NCI-H187 (cell line): ENCODE results near the gene TCHP.
"Not testable (repeated sequence)": the region's sequence is repeated elsewhere in the genome, so short reads cannot be mapped to it uniquely, and the experiment has no call there.

ENCODE experiments used
- DNase-seq, 2 experiments: peaks; one replicate each; lab custom pipeline; 2025; lab: John Stamatoyannopoulos, UW

The TCHP gene

DNA sequence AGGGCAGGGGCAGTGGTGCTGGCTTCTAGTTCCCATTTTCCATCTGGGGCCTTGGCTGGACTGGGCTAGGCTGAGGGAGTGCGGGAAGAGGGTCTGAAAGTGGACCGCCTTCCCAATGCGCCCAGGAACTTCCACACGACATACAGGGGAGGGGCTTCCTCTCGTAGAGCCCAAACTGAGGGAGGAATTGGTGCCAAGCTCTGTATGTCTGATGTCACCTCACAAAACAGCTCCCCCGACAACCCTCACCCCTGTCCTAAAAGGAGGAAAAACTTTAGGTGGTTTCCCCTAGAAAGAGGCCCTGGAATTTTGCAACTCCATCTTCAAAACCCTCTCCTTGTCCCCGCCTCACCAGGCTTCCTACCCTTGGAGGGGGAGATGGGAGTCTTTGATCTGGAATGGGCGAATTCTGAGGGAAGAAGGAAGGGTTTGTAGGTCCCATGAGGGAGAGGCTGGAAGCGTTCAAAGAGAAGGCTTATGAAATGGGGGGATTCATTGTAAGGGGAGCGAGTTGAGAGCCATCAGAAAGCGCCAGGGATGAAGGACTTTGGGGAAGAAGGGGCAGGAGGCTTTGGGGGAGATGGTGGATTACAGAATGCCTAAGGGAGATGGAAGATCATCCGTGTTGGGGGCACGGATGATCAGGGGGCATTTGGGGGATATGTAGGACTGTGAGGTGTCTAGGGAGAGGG is 20.6 kb upstream of the TCHP start:
- no peak for DNase-seq

DNA sequence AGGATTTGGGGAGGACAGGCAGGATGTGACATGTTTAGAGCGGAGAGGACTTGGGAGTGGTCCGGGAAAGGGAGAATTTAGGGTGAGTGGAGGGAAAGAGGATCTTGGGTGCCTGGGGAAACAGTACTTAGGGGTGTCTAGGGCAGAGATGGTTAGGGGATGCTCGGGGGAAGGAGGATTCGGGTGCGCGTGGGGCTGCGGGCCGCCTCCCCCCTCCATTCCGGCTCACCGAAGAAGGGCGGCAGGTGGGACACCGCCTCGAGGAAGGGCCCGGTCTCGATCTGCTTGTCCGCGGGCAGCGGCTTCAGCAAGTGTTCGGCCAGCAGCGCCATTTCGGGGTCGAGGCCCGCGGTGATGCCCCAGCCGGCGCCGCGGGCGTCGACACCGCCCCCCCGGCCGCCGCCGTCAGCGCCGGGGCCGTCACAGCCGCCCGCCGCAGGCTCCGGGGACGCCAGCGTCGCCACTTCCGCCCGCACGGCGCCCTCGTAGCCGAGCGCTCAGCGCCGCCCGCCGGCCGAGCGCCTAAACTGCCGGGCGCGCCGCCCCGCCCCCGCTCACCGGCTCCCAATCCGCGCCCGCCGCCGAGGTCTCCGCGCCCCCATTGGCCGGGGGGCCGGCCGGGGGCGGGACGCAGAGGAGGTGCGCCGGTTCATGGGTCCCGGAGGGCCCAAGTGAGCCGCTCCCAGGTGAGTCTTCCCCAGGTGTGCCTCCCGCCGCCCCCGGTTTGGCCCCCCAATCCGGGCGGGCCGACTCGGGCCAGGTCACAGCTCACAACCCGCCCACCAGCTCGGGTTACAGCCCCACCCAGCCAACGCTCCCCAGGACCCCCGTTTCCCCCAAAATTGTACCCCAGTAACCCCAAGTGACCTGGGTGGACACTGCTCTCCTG is 19.8 kb upstream of the TCHP start, which contains the start of gene GLTP:
Gene GLTP (minus strand): TSS at position 499 of the 889 bp plus-strand sequence. CDS start 167 bp downstream, at position 332.
- peak; percentile 85 to 96 for DNase-seq

DNA sequence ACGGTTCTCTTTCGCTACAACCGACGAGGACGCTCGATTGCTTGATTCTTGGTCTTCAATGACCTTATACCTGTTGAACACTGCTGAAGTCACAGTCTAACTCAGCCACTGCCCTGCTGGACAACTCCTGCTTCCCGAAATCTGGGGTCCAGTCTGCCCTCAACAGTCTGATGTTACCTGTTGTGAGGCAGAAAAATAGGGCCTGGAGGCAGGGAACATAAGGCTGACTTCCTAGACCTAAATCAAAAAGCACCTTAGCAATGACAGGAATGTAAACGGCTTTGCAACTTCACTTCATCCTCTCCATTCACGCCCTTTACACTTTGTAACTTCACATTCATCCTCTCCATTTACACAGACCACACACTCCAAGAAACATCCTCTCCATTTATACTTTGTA is 19.1 kb upstream of the TCHP start:
- DNase-seq: no peak

DNA sequence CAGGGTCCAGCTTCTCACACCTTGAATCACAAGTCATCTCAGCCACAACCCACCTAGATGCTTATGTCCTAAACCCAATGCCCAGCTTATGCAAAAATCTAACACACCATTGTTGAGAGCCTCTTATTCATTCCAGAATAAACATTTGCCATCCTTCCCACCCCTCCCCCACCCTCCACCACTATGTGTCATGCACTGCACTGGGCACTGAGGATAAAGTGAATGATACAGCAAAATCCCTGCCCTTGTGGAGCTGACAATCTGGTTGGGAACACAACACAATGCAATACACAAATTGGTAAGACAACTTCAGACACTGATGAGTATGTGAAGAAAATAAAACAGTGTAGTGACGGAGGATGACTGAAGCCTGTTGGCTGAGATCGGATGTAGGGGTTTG is 18.3 kb upstream of the TCHP start:
- DNase-seq: no peak

DNA sequence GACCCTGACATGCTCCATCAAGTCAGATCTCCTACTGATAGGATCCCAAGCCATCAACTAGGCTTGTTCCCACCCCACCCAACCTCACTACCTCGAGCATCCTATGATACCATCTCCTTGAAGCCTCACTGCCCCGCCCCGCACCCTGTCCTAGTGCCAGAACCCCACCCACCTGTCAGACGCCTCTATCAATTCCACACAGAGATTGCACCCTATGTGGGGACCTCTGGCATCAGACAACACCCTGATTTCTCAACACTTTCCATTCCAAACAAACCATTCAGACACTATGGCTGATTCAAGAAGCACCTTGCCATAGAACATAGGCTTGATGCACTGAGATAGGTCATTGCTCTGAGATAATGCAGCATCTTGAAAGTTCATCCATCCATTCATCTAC is 16.6 kb upstream of the TCHP start:
- DNase-seq: no peak

DNA sequence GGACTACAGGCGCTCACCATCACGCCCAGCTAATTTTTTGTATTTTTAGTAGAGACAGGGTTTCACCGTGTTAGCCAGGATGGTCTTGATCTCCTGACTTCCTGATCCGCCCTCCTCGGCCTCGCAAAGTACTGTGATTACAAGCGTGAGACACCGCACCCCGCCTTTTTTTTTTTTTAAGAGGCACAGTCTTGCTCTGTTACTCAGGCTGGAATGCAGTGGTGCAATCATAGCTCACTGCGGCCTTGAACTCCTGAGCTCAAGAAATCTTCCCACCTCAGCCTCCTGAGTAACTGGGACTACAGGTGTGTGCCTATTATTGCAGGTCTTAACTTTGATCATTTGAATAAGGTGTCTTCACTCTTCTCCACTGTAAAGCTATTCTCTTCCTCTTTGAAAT is 14.5 kb upstream of the TCHP start:
- no peak for DNase-seq

DNA sequence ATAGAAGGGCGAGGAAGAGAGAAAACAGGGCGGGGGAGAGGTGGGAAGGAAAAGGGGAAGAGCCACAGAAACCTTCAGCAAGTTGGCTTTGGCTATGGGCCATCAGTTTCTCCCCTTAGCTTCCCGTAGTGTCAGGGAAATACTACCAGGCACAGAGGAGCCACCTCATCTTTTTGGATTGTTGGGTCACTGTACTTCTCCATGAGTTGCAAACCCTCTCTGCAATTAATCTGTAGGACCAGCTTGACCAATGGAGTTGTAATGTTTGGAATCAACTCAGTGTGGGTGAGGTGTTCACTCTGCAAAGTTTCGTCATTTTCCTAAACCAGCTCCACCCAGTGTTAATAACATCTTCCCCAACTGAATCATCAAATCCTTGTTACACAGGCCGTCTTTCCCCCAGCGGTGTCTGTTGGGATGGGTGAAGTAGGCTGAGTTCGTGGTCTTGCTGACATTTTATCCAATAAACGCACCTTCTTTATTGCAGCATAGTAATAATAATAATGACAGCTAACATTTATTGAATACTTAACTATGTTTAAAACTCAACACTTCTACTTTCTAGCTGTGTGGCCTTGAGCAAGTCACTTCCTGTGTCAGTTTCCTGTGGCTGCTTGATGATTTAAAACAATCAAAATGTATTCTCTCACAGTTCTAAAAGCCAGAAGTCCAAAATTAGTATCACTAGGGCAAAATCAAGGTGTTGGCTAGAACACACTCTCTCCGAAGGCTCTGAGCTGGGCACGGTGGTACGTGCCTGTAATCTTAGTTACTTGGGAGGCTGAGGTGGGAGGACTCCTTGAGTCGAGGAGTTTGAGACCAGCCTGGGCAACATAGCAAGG is 11.7 kb upstream of the TCHP start:
- DNase-seq: no peak

DNA sequence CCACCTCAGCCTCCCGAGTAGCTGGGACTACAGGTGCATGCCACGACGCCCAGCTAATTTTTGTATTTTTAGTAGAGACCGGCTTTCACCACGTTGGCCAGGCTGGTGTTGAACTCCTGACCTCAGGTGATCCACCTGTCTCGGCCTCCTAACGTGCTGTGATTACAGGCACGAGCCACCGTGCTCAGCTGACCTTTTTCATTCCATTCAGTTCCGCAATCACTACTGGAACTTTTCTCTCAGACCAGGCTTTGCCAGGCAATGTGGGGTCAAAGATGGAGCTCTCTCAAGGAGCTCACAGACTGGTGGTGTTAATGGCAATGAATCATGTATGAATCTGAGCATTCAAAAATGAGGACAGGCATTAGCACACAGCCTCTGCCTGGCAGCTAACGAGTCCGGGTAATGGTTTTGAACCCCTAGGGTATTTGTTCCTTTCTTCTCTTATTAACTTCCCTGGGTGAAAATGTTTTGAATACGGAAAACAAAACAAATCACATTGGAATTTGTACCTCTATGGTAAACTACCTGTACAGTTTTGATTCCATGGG is 9.4 kb upstream of the TCHP start:
- no peak for DNase-seq

DNA sequence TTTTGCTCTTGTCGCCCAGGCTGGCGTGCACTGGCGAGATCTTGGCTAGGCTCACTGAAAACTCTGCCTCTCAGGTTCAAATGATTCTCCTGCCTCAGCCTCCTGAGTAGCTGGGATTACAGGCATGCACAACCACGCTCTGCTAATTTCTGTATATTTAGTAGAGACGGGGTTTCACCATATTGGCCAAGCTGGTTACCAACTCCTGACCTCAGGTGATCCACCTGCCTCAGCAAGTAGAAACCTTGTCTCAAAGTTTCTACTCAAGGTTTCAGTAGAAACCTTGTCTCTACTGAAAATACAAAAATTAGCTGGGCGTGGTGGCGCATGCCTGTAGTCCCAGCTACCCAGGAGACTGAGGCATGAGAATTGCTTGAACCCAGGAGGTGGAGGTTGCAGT is 8.3 kb upstream of the TCHP start:
- DNase-seq: not testable (repeated sequence)

DNA sequence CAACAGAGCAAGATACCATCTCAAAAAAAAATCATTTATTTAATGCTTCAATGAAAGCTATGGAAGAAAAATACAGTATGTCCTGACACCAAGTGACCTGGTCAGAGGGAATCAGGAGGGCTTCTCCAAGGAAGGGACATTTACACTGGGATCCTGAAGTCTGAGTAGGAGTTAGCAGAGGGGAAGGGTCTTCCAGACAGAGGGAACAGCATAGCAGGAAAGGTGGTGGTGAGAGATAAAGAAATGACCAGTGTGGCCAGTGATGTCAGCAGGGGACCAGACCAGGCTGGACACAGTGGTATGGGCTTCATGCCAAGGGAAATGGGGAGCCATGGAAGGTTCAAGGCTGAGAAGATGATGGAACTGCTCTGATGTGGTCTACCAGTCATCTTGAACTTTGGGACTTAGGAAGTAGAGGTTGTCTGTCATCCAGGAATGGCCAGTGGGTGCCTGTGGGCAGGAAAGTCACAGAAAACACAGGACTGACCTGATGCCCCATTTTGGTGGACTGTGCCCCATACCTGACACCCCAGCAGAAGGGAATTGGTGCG is 7.8 kb upstream of the TCHP start:
- no peak for DNase-seq

DNA sequence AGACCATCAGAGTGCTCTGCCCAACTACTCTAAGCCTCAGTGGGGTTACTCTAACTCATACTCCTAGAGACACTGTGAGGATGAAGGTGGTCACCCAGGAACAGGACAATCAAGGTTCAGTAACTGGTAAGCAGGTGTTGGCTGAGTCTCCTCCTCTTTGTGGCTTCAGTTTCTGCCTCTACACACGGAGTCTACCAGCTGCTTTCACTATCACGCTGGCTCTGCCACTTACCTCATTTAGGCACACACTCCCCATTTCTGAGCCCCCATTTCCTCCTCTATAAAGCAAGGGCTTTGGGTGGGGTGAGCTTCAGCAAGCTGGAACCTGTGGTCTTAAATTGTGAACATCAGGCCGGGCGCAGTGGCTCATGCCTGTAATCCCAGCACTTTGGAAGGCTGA is 7.3 kb upstream of the TCHP start:
- DNase-seq: no peak

DNA sequence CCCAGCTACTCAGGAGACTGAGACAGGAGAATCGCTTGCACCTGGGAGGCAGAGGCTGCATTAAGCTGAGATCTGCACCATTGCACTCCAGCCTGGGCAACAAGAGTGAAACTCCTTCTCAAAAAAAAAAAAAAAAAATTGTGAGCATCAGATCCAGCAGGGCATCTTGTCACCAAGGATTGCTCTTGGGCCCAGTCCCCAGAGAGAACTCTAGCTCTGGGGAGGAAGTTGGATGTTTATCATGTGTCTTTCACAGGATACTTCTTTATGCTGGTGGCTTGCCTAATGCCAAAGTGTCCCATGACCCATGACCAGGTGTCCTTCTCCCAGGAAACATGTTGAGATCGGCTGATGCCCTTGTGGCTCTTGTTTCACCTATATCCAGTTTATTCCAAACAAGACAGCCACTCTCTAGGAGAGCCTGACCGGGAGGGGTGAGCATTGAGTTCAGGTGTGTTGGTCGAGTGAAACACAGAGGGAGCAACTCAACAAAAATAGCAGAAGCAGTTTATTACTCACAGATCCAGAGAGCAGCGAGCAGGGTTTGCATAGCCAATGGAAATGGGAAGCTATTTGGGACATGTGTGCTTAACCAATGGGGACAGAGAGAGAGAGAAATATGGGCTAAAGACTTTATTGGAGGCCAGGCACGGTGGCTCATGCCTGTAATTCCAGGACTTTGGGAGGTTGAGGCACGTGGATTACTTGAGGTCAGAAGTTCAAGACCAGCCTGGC is 6.6 kb upstream of the TCHP start:
- no peak for DNase-seq

DNA sequence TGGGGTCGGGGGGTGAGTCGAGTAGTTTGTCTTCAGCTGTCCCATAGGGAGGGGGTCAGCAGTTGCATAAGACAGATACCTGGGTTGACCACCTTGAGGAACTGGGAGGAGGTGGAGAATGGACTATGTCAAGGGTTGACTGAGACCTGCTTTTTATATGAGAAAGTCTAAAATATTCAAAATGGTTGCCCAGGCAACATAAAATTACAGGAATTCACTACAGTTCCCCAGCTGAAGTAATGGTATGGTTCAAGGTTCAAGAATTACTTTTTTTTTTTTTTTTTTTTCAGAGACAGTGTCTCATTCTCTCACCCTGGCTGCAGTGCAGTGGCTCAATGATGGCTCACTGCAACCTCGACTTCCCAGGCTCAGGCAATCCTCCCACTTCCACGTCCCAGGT is 5.1 kb upstream of the TCHP start:
- DNase-seq: no peak

DNA sequence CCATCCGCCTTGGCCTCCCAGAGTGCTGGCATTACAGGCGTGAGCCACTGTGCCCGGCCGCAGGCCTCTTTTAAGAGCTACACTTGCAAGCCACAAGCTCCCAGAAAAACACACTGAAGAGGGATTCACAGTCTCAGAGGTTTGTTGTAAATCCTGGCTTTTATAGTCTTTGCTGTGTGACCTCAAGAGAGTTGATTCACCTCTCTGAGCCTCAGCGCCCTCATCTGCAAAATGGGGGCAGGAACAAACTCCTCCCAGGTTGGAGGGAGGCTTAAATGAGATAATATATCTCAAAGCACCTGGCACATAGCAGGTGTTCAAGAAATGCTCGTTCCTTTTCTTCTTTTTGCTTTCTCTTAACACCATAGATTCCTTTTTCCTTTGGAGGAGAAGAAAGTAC is 3.9 kb upstream of the TCHP start:
- DNase-seq: no peak

DNA sequence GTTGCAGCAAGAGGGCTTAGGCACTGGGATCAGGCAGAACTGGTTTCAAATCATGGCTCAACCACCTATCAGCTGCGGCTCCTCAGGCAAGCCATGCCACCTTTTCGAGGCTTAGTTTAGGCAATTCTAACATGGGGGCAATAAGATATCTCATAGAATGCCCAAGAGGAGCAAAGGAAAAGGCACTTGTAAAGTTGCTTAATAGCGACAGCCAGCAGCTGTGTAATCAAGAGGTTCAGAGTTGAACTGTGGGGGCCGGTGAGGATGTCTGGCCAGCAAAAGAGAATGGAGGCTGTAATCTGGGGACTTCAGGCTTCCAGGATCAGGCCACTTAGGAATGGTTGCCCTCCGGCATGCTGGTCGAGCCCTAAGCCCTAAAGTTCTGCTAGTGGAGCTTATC is 3.0 kb upstream of the TCHP start:
- no peak for DNase-seq

DNA sequence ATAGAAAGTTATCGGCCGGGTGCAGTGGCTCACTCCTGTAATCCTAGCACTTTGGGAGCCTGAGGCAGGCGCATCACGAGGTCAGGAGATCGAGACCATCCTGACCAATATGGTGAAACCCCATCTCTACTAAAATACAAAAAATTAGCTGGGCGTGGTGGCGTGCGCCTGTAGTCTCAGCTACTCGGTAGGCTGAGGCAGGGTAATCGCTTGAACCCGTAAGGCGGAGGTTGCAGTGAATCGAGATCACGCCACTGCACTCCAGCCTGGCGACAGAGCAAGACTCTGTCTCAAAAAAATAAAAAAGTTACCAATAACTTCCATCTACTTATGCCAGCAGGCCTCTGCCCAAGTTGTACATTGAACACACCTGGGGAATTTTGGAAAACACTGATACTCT is 729 bp upstream of the TCHP start:
- DNase-seq: not testable (repeated sequence)

DNA sequence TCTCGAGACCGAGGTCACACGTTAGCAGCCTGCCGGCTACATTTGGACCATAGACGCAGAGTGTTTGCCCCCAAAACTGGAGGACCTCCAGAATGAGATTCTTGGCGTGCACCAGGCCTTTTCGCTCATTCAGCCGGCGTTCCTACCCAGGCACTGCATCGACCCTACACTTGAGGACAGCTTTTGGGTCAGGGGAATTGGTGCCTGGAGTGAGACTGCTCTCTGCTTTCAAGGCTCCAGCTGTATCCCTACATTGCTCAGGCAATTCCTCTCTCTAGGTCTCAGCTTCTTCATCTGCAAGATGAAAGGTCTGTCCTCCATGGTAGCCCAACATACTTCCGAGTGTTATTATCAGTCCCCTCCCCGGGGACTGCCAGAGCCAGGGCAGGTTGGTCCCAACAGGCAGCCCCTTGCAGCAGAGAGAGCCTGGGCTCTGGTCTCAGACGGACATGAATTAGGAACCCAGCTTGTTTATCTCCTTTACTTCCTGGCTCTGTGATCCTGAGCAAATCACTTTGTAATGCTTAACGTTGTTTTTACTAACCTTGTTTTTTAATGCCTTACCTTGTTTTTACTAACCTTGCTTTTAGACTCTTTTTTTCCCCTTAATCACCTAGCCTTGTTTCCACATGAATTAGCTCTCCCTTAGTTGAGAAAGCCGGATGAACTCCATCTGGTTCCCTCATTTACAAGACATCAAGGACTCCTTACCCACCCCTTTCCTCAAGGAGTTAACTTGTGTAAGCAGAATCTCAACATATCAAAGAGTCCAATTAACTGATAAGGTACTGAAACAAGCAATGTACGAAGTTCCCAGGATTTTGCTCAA is 892 bp downstream of the TCHP start:
- DNase-seq: no peak

DNA sequence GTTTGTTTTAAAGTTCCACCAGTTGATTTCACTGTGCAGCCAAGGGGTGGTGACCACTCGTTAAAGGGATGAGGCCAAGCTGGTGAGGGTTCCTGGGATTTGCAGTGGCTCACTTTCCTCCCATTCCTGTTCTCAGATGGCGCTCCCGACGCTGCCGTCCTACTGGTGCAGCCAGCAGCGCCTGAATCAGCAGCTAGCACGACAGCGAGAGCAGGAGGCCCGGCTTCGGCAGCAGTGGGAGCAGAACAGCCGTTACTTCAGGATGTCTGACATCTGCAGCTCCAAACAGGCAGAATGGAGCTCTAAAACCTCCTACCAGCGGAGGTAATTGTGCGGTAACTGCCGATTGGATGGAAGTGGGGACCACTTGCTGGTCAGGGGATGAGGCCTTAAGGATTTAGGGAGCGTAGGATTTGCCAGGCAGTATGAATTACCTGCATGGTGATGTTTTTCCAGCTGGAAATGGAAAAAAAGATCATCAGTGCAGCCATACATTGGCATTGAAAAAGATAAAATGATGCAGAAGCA is 2.9 kb downstream of the TCHP start:
- no peak for DNase-seq

DNA sequence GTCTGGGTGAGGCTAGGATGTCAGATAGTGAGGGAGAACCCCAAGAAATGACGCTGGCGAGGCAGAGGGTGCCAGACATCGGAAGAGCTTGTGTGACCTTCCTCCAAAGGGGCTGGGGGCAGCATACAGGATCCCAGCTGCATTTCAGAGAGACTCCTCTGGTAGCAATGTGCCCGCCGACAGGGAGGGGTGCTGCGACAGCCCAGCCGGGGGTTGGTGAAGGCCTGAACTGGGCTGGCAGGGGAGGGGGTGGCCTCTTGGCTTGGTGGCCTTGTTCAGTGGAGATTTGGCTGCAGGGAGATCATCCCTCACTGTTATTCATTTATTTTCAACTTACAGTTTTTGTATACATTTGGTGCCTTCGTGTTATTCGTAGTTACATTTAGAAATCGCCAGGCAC is 5.2 kb downstream of the TCHP start:
- no peak for DNase-seq
